HG03442 (cell line): ENCODE measurements around the gene SPTBN2.
A peak's percentile ranks its signal among the peaks of the same experiment; 100 is the strongest.
"Not testable (repeated sequence)": the region's sequence is repeated elsewhere in the genome, so short reads cannot be mapped to it uniquely, and the experiment has no call there.

Source experiments
- ATAC-seq: cut with Tn5 transposase; IDR thresholded peaks from one replicate; pipeline ENCODE4 v1.9.1; 2021; ENCODE audit warnings: mild to moderate bottlenecking, moderate library complexity; ENCODE audit not compliant: unreplicated experiment

Gene SPTBN2

DNA sequence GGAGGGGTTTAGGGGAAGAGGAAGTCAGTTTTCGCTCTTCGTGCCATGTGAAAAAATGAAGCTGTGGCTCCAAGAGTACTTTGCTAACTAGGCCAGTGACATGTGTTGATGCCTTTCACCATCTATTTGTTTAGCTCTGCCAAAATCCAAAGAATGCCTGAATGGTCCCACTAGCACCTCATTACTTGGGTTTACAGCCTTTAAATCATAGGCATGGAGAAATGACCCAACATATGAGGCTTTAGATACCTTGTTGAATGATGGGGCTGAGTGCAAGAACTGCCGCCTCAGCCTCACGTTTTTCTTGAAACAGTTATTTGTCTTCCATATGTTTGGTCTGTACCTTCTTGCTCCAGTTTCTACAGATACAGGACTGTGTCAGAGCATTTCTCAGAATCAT lies 82.2 kb downstream of the SPTBN2 start:
- no peak for ATAC-seq

DNA sequence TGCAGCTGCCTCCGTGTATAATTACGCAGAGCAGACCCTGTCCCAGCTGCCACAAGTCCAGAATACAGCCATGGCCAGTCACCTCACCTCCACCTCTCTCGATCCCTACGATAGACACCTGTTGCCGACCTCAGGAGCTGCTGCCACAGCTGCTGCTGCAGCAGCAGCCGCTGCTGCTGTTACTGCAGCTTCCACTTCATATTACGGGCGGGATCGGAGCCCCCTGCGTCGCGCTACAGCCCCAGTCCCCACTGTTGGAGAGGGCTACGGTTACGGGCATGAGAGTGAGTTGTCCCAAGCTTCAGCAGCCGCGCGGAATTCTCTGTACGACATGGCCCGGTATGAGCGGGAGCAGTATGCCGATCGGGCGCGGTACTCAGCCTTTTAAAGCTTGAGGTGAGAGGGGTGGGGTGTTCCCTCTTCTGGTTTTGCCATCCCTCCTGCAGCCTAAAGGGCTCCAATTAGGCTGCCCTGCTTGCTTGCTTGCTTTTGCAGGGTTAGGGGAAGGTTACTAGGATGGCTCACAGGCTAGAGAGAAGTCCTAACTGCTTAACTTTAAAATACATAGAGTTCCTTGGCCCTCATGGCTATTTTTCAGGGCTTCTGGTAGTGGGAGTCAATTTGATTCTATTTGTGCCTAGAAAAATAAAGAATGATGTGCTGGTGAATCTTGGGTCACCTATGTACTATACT lies 85.1 kb downstream of the SPTBN2 start:
- ATAC-seq: no peak

DNA sequence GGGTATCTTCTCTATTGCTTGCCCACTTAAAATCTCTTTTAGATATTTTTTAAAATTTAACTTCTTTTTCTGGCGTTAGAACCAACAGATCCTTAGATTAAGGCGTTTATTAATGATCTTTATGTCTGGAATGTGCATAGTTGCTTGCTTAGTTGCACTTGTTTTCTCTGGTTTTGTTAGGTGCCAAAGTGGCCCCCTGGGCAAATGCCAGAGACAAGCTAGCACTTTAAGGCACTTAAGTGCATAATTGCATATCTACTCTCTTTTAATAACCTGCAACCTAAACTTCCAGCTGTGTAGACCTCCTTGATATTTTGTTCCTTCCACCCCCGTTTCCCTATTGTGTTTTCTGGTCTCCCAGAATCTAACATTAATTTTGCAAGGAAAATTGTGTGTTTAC lies 87.2 kb downstream of the SPTBN2 start:
- no peak for ATAC-seq

DNA sequence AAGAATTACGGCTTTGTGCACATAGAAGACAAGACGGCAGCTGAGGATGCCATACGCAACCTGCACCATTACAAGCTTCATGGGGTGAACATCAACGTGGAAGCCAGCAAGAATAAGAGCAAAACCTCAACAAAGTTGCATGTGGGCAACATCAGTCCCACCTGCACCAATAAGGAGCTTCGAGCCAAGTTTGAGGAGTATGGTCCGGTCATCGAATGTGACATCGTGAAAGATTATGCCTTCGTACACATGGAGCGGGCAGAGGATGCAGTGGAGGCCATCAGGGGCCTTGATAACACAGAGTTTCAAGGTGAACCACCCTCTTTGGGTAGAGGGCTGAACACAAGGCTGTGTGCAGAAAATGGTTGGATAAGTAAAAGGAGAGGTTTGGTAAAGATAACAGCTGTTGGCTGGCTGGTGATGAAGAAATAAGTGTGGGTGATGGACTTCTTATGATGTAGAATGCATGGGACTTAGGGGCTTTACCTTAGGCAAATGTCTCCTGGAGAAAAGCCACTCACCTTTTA lies 89.1 kb downstream of the SPTBN2 start:
- not testable (repeated sequence) for ATAC-seq

DNA sequence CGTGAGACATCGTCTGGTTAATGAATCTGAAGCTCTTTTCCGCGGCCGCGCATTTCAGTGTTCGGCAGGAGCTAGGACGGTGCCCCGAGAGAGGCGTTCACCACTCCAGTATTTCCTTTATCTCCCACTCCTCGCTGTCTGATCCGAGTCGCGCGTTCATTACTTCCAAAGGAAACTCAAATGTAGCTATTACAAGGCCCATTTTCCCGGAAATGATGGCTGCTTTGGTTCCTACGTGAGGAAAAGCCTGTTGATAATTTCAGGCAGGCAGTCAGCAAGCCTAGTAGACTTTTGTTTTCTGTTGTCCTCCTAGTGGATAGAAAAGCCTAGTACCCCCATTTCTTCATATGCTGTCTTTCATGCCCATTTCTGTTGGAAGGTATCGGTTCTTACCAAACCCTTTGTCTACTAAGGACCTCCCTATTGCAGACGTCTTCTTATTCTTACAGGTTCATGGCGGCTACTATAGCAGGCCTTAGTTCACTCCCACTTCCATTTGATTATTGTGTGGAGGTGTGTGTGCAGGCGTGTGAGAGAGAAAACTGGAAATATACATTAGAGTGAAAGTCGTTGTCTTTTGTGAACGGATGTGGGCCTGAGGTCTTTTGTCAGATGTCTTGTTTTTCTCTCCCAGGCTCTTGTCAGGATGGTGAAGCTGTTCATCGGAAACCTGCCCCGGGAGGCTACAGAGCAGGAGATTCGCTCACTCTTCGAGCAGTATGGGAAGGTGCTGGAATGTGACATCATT lies 89.8 kb downstream of the SPTBN2 start:
- no peak for ATAC-seq

DNA sequence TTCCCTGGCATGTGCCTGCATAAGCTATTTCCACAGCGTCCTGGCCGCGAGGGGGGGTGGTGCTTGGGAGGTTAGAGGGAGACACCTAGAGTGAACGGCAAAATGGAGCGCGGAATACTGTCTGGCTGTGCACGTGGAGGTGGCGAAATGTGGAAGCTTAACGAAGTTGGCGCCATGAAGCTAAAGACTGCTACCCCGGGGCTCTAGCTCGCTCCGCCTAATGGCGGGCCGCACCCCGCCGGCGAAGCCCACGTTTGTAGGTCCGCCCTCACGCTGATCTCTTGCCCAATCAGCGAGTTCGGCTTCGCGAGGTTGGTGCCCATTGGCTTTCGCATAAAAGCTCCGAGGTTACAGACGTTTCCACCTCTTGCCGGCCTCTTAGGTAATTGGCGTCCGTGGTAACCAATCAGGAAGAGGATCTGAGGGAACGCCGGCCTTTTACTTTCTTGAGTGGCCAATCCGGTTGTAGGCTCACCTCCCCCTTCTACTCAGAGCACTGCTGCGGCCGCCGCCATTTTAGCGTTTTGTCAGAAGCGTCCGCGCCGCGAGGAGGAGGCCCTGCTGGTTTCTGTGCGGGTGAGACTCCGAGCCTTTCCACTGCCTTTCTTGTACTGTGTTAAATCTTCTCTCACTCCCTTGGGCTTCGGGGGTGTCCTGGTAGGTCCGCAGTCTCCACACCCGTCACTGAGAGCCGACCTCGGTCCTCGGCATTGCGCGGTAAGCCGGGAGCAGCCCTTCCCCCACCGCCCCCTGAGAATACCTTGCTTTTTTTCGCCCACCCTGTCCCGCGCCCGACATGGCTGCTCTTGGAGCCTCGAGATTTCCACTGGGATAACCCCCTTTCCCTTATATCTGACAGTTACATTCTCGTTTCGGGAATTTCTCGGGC lies 90.6 kb downstream of the SPTBN2 start, which contains the start of gene RBM4:
RBM4 (plus strand) TSS at position 527 of the 889 bp plus-strand sequence. CDS start 1,009 bp downstream, outside the sequence.
- ATAC-seq: peak; percentile 95

DNA sequence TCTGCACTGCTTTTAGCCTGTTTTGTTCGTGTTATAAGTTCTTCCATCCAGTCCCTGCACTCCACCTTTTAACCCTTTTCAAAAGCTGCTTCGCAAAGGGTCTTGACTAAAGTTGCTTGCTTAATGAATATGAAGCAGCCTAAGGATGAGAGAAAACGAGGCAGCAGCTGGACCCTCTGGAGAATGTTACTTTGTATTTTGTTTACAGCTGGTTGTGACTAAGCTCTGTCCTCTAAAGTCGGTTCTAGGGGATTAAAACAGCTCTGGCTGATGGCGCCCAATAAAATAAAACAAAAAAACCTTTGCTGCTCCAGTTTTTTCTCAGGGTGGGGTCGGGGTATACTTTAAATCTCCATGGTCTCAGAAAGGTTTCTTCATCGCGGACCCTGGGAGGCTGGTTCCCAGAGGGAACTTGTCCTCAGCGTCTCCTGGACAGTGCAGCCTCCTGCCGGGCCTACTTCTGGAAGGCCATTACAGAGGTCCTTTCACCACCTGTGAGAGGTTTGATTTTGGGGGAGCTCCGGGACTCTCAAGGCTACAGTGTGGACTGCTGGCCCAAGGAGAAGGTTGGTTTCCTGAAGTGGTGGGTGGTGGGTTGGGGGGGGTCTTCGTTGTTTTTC lies 91.3 kb downstream of the SPTBN2 start:
- no peak for ATAC-seq

DNA sequence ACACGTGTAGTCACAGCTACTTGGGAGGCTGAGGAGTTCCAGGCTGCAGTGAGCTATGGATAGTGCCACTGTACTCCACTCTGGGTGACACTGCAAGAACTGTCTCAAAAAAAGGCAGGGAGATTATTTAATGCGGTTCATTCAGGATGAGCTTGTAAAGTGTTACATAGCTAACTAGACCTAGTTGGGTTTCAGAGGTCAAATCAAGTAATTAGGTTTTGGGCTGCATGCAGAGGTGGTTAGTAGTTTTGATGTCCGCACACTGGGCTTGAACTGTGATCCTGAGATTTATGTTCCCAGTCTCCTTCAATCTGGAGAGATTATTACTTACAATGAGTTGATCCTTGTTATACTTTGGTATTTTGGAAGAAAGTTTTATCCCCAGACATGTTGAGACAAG lies 92.6 kb downstream of the SPTBN2 start:
- no peak for ATAC-seq
